HepG2 (cell line): ENCODE results near the gene PIBF1. TPM values are rescaled to one million over a fixed set of nuclear protein-coding genes. Genes with fewer than 3 reads are reported as not detected.

ENCODE experiments used
- ATAC-seq: fragments of 200-7000 bp; cut with Tn5 transposase; 3 replicates; pipeline ENCODE4 v1.9.1; 2020; ENCODE audit warnings: mild to moderate bottlenecking, moderate library complexity
- BruUV-seq: library from RNA; stranded (reverse); fragments of 400-500 nt; replicated peaks from 2 replicates; lab custom pipeline; 2021; lab: Mats Ljungman, UMichigan
- CTCF ChIA-PET: fragments of 300-600 bp; formaldehyde crosslinking; extraction: SDS; loops from one replicate; lab custom pipeline; 2021; ENCODE audit warnings: low total read pairs, inconsistent platforms, low intra/inter-chr PET ratio; lab: Yijun Ruan, JAX
- POLR2A ChIA-PET: fragments of 350-600 bp; sonication (Branson Sonifier 250); formaldehyde crosslinking; loops from one replicate; lab custom pipeline; 2020; ENCODE audit warnings: antibody characterized with exemption, inconsistent platforms; lab: Yijun Ruan, JAX
- DNase-seq: peaks from one replicate; pipeline ENCODE4 v3.0.0-alpha.2; 2015; ENCODE audit warnings: low spot score
- FAIRE-seq: peaks from 3 replicates; lab custom pipeline; 2011; peaks lifted over from hg19 to GRCh38; lab: Jason Lieb, UNC
- H2AFZ ChIP-seq: one replicate; pipeline ENCODE4 v1.6.1; 2011; ENCODE audit warnings: low read length, inconsistent platforms
- H3K27ac ChIP-seq: fragments of 300-600 bp; 3 replicates; pipeline ENCODE4 v1.8.0; 2011; ENCODE audit warnings: mixed run types, mild to moderate bottlenecking, mixed read lengths, low read length, inconsistent platforms; ENCODE audit not compliant: insufficient read depth; ENCODE audit errors: extremely low read length
- H3K27me3 ChIP-seq, 2 experiments: fragments of 200-600 bp in 1 of 2; 2 replicates in 1 of 2; 3 replicates in 1 of 2; pipeline versions ENCODE4 v1.6.0 to v1.8.0; 2011; ENCODE audit warnings: low read length in 2 of 2, mild to moderate bottlenecking in 2 of 2, moderate library complexity in 2 of 2, inconsistent platforms in 1 of 2; ENCODE audit not compliant: insufficient read depth in 2 of 2, control insufficient read depth in 1 of 2
- H3K36me3 ChIP-seq, 2 experiments: fragments of 200-600 bp in 1 of 2; replicated peaks in 1 of 2; 2 replicates in 1 of 2; 3 replicates in 1 of 2; pipeline versions ENCODE4 v1.5.1 to v1.8.0; 2011; ENCODE audit warnings: low read length in 2 of 2, inconsistent platforms in 1 of 2; ENCODE audit not compliant: insufficient read depth in 2 of 2, control insufficient read depth in 1 of 2
- H3K4me1 ChIP-seq: 2 replicates; pipeline ENCODE4 v1.5.1; 2012; ENCODE audit warnings: low read length, inconsistent platforms; ENCODE audit not compliant: insufficient read depth
- H3K4me2 ChIP-seq: 2 replicates; pipeline ENCODE4 v1.6.0; 2011; ENCODE audit warnings: low read depth, low read length, inconsistent platforms
- H3K4me3 ChIP-seq, 3 experiments: fragments of 200-600 bp in 1 of 3; sonication (generic), shearing (Covaris generic) in 1 of 3; replicated peaks in 1 of 3; 2 replicates each; pipeline ENCODE4 v1.5.1; 2011 to 2016; ENCODE audit warnings: low read length in 3 of 3, inconsistent platforms in 2 of 3, low read depth in 2 of 3, mild to moderate bottlenecking in 2 of 3, control low read depth in 1 of 3, mixed read lengths in 1 of 3; ENCODE audit not compliant: insufficient read depth in 1 of 3
- H3K79me2 ChIP-seq: one replicate; pipeline ENCODE4 v1.6.1; 2011; ENCODE audit warnings: low read length, inconsistent platforms; ENCODE audit not compliant: insufficient read depth
- H3K9ac ChIP-seq: 2 replicates; pipeline ENCODE4 v1.6.0; 2011; ENCODE audit warnings: mild to moderate bottlenecking, low read depth, low read length, inconsistent platforms; ENCODE audit not compliant: insufficient read depth
- H3K9me3 ChIP-seq: 2 replicates; pipeline ENCODE4 v1.5.1; 2012; ENCODE audit warnings: mild to moderate bottlenecking, low read length
- H4K20me1 ChIP-seq: 2 replicates; pipeline ENCODE4 v1.6.0; 2011; ENCODE audit warnings: inconsistent platforms, mild to moderate bottlenecking, low read length, moderate library complexity; ENCODE audit not compliant: insufficient read depth
- AHR ChIP-seq: IDR thresholded peaks from 2 replicates; pipeline ENCODE4 v1.6.1; 2018; ENCODE audit warnings: missing genetic modification reagents, missing compliant biosample characterization
- ATAD3A ChIP-seq: sonication (generic); formaldehyde crosslinking; IDR thresholded peaks from 2 replicates; pipeline ENCODE4 v1.4.0; 2020; ENCODE audit warnings: missing genetic modification reagents
- FLYWCH1 ChIP-seq: sonication (generic); formaldehyde crosslinking; IDR thresholded peaks from 2 replicates; pipeline ENCODE4 v1.8.1; 2023; ENCODE audit warnings: mild to moderate bottlenecking, missing genetic modification reagents
- JUND ChIP-seq: sonication (generic); formaldehyde crosslinking; IDR thresholded peaks from 2 replicates; pipeline ENCODE4 v1.8.0; 2022; ENCODE audit warnings: mild to moderate bottlenecking, missing genetic modification reagents
- MAFK ChIP-seq, 2 experiments: IDR thresholded peaks in 1 of 2; conservative IDR thresholded peaks in 1 of 2; 2 replicates each; pipeline ENCODE4 v1.6.1; 2011; ENCODE audit warnings: improper control_type of control experiment in 2 of 2, low read length in 2 of 2
- MIXL1 ChIP-seq: IDR thresholded peaks from 2 replicates; pipeline ENCODE4 v1.6.1; 2016
- MYNN ChIP-seq: sonication (generic); formaldehyde crosslinking; IDR thresholded peaks from 2 replicates; pipeline ENCODE4 v1.4.0; 2020; ENCODE audit warnings: mild to moderate bottlenecking, low read depth, missing genetic modification reagents
- PHB2 ChIP-seq: fragments of 450-650 bp; IDR thresholded peaks from 2 replicates; pipeline ENCODE4 v1.6.1; 2018; ENCODE audit not compliant: partially characterized antibody
- TARDBP ChIP-seq: sonication (generic); formaldehyde crosslinking; IDR thresholded peaks from 2 replicates; pipeline ENCODE4 v1.8.0; 2022; ENCODE audit warnings: mild to moderate bottlenecking, missing genetic modification reagents
- TRIM24 ChIP-seq: sonication (generic); formaldehyde crosslinking; IDR thresholded peaks from 2 replicates; pipeline ENCODE4 v1.8.0; 2022; ENCODE audit warnings: mild to moderate bottlenecking, missing genetic modification reagents
- ZBTB38 ChIP-seq: sonication (generic); formaldehyde crosslinking; IDR thresholded peaks from 2 replicates; pipeline ENCODE4 v1.5.1; 2020; ENCODE audit warnings: mild to moderate bottlenecking, missing genetic modification reagents
- ZNF124 ChIP-seq: sonication (generic); formaldehyde crosslinking; IDR thresholded peaks from 2 replicates; pipeline ENCODE4 v1.4.0; 2020; ENCODE audit warnings: missing genetic modification reagents
- ZNF607 ChIP-seq: sonication (generic); formaldehyde crosslinking; IDR thresholded peaks from 2 replicates; pipeline ENCODE4 v1.5.1; 2020; ENCODE audit warnings: missing genetic modification reagents, mild to moderate bottlenecking, borderline replicate concordance
- ZNF775 ChIP-seq: sonication (generic); formaldehyde crosslinking; IDR thresholded peaks from 2 replicates; pipeline ENCODE4 v1.4.0; 2020; ENCODE audit warnings: missing genetic modification reagents, mild to moderate bottlenecking, moderate library complexity, borderline replicate concordance
- WGBS: methylation state at CpG from one replicate; pipeline ENCODE4 v1.1.6; 2017; ENCODE audit warnings: low lambda C conversion rate; 5-methylcytosine and 5-hydroxymethylcytosine counted together
- in situ Hi-C: cut with HindIII; loops from 2 replicates; pipeline ENCODE4 v1.10.0; 2017; ENCODE audit warnings: low pct_unique_long_range_greater_than_20kb; ENCODE audit not compliant: extremely low pct_ligation_motif_present
- intact Hi-C: fragments of 100-400 bp; cut with micrococcal nuclease; formaldehyde crosslinking; loops from one replicate; pipeline ENCODE4 v1.10.0; 2022; ENCODE audit not compliant: unreplicated experiment
- polyA plus RNA-seq, 8 experiments: library from polyadenylated mRNA; depleted of rRNA in 3 of 8; stranded (reverse) in 7 of 8; unstranded in 1 of 8; fragments of >200 nt; fragmentation: Illumina TruSeq in 4 of 8; extraction: Trizol in 4 of 8; gene quantifications; 2 replicates each; pipeline versions ENCODE4 v1.2.1 to v1.2.3, GENCODE V29; 2011 to 2016; ENCODE audit warnings: low read depth in 4 of 8, missing spikeins in 1 of 8, mixed read lengths in 1 of 8; ENCODE audit not compliant: insufficient read depth in 1 of 8
- total RNA-seq, 5 experiments: library from RNA; depleted of rRNA; stranded (reverse); fragments of >200 nt; fragmentation: Illumina TruSeq; extraction: Trizol; gene quantifications; 2 replicates each; pipeline ENCODE4 v1.2.3, GENCODE V29; 2016; ENCODE audit warnings: low read depth in 1 of 5
- TF ChIP-seq, protein P1 (sequence below): sonication (generic); formaldehyde crosslinking; IDR thresholded peaks from 2 replicates; pipeline ENCODE4 v1.5.0; 2020; ENCODE audit warnings: mild to moderate bottlenecking, missing genetic modification reagents, moderate library complexity
- TF ChIP-seq, protein P2 (sequence below): sonication (generic); formaldehyde crosslinking; IDR thresholded peaks from 2 replicates; pipeline ENCODE4 v1.5.1; 2020; ENCODE audit warnings: mild to moderate bottlenecking, missing genetic modification reagents, moderate library complexity

PIBF1 gene
- total and polyA plus RNA-seq, 2 of the 13 experiments (the other 11 are each of a cell fraction or from before 2014, with no cell fraction given) = 4.2 to 15.8 TPM

DNA sequence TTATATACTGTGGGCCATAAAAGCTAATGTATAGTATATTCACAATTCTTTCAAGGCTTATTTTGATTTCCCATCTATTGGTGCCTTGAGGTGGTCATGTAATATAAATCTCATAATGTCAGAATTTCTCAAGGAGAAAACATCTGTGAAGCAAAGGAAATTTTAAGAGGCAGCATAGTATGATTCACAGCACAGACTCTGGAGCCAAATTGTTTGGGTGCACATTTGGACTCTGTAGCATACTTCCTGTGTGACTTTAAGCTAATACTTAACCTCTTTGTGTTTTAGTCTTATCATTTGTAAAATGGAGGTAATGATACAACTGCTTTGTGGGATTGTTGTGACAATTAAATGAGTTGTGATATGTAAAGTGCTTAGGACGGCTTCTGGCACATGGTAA is 67.6 kb downstream of the PIBF1 start:
- ATAC-seq (no peak), DNase-seq (no peak), FAIRE-seq (no peak)
- ChIA-PET CTCF (no interaction called here), POLR2A (no interaction called here)
- Histone ChIP-seq H3K27me3 (no peaks in the 10 kb centered on the region), H2AFZ (no peak overlapping the region), H3K27ac (no peak overlapping the region), H3K36me3 (peaks cover 7 to 18% of the 10 kb centered on the region in 2 experiments; a peak in 4 of 5 replicates), H3K4me3 (no peak overlapping the region), H3K9ac (no peak overlapping the region), H4K20me1 (no peaks in the 10 kb centered on the region; the same call in 1 of the 2 replicates), H3K9me3 (no peaks in the 10 kb centered on the region), H3K4me2 (no peak overlapping the region), H3K4me1 (0 out of 2 replicates have a peak, but pooled peaks cover 5% of the 10 kb centered on the region), H3K79me2 (no peaks in the 10 kb centered on the region)
- 96% methylated on average over 1 of the region's 1 CpG for WGBS
- no TSS peak for BruUV-seq
- TF ChIP-seq ZNF124 (CRISPR knock-in tag) (no peak), MYNN (CRISPR knock-in tag) (no peak), JUND (no peak), AHR (CRISPR knock-in tag) (no peak), FLYWCH1 (CRISPR knock-in tag) (no peak), PHB2 (no peak), MIXL1 (no peak), ZBTB38 (CRISPR knock-in tag) (no peak), MAFK (conservative IDR thresholded peaks at IDR 0.05 in 1 of 2, IDR thresholded peaks at IDR 0.05 in 1 of 2; ENCODE audit: low read length in 2 of 2) (no peak), ZNF607 (CRISPR knock-in tag) (no peak), TARDBP (CRISPR knock-in tag) (no peak), TRIM24 (CRISPR knock-in tag) (no peak), ATAD3A (CRISPR knock-in tag) (no peak), ZNF775 (CRISPR knock-in tag) (no peak)
- TF ChIP-seq, protein P1, sequence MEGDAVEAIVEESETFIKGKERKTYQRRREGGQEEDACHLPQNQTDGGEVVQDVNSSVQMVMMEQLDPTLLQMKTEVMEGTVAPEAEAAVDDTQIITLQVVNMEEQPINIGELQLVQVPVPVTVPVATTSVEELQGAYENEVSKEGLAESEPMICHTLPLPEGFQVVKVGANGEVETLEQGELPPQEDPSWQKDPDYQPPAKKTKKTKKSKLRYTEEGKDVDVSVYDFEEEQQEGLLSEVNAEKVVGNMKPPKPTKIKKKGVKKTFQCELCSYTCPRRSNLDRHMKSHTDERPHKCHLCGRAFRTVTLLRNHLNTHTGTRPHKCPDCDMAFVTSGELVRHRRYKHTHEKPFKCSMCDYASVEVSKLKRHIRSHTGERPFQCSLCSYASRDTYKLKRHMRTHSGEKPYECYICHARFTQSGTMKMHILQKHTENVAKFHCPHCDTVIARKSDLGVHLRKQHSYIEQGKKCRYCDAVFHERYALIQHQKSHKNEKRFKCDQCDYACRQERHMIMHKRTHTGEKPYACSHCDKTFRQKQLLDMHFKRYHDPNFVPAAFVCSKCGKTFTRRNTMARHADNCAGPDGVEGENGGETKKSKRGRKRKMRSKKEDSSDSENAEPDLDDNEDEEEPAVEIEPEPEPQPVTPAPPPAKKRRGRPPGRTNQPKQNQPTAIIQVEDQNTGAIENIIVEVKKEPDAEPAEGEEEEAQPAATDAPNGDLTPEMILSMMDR (CRISPR knock-in tag) = no peak
- TF ChIP-seq, protein P2, sequence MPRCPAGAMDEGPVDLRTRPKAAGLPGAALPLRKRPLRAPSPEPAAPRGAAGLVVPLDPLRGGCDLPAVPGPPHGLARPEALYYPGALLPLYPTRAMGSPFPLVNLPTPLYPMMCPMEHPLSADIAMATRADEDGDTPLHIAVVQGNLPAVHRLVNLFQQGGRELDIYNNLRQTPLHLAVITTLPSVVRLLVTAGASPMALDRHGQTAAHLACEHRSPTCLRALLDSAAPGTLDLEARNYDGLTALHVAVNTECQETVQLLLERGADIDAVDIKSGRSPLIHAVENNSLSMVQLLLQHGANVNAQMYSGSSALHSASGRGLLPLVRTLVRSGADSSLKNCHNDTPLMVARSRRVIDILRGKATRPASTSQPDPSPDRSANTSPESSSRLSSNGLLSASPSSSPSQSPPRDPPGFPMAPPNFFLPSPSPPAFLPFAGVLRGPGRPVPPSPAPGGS = no peak
- intact Hi-C loops = no loop called here
- in situ Hi-C loops = loop anchor here (10.0 kb wide), 2 partner anchors 565 to 855 kb away; no protein-coding TSS in a partner anchor
